ENCODE results near the gene CCDC14. TPM values are rescaled to one million over a fixed set of nuclear protein-coding genes. Genes with fewer than 3 reads are reported as not detected.

Gene CCDC14
- total RNA-seq, 1 experiment from 2014 or later = 23.8 TPM

GRCh38 chr3:123941542-123941941, 19.5 kb downstream of the CCDC14 start:
- BruUV-seq (replicated peaks) = no TSS peak
- Mint-ChIP-seq H3K27ac (ENCODE audit: low read depth, unreplicated experiment) (no peak overlapping the region), H3K4me3 (ENCODE audit: unreplicated experiment) (no peak overlapping the region), H3K36me3 (ENCODE audit: insufficient read depth, unreplicated experiment) (peaks cover 31% of the 10 kb centered on the region), H3K27me3 (ENCODE audit: insufficient read depth, unreplicated experiment) (no peaks in the 10 kb centered on the region), H3K4me1 (ENCODE audit: insufficient read depth, unreplicated experiment) (no peaks in the 10 kb centered on the region), H3K9me3 (ENCODE audit: unreplicated experiment) (no peaks in the 10 kb centered on the region)
- ChIA-PET CTCF (interaction anchor here (1.1 to 1.7 kb wide), 4 partner anchors 12 to 339 kb away, joined by 3 to 4 read pairs (median 4); no protein-coding TSS in a partner anchor), POLR2A (interaction anchor here (1.1 kb wide), 1 partner anchor 13 kb away, joined by 3 read pairs; no protein-coding TSS in a partner anchor)
- intact Hi-C loops (cut with micrococcal nuclease) = no loop called here
- DNase-seq (ENCODE audit: unreplicated experiment) = no peak
- no peak for TF ChIP-seq CTCF (IDR thresholded peaks at IDR 0.05; ENCODE audit: unreplicated experiment)

- peak; percentile 16 for TF ChIP-seq CTCF (IDR thresholded peaks at IDR 0.05; ENCODE audit: unreplicated experiment)
- Mint-ChIP-seq H3K9me3 (ENCODE audit: unreplicated experiment) (no peaks in the 10 kb centered on the region), H3K27ac (ENCODE audit: low read depth, unreplicated experiment) (no peak overlapping the region), H3K4me1 (ENCODE audit: insufficient read depth, unreplicated experiment) (no peaks in the 10 kb centered on the region), H3K4me3 (ENCODE audit: unreplicated experiment) (no peak overlapping the region), H3K36me3 (ENCODE audit: insufficient read depth, unreplicated experiment) (peaks cover 30% of the 10 kb centered on the region), H3K27me3 (ENCODE audit: insufficient read depth, unreplicated experiment) (no peaks in the 10 kb centered on the region)
- BruUV-seq (replicated peaks) = no TSS peak
- ChIA-PET POLR2A (interaction anchor here (1.1 kb wide), 1 partner anchor 13 kb away, joined by 3 read pairs; no protein-coding TSS in a partner anchor), CTCF (interaction anchor here (0.8 to 1.7 kb wide), 7 partner anchors 12 to 339 kb away, joined by 3 to 5 read pairs (median 4); no protein-coding TSS in a partner anchor)
- intact Hi-C loops (cut with micrococcal nuclease) = no loop called here
- DNase-seq (ENCODE audit: unreplicated experiment) = peak; percentile 11
These were observed 19.9 kb downstream of the CCDC14 start for GRCh38 chr3:123941121-123941520.

GRCh38 chr3:123939706-123940105, 21.3 kb downstream of the CCDC14 start:
- POLR2A ChIA-PET = no interaction called here
- no peak for DNase-seq (ENCODE audit: unreplicated experiment)
- no TSS peak for BruUV-seq (replicated peaks)
- Mint-ChIP-seq H3K27me3 (ENCODE audit: insufficient read depth, unreplicated experiment) (no peaks in the 10 kb centered on the region), H3K36me3 (ENCODE audit: insufficient read depth, unreplicated experiment) (peaks cover 25% of the 10 kb centered on the region), H3K9me3 (ENCODE audit: unreplicated experiment) (no peaks in the 10 kb centered on the region), H3K4me3 (ENCODE audit: unreplicated experiment) (no peak overlapping the region), H3K4me1 (ENCODE audit: insufficient read depth, unreplicated experiment) (no peaks in the 10 kb centered on the region), H3K27ac (ENCODE audit: low read depth, unreplicated experiment) (no peak overlapping the region)
- intact Hi-C loops (cut with micrococcal nuclease) = no loop called here
- no peak for TF ChIP-seq CTCF (IDR thresholded peaks at IDR 0.05; ENCODE audit: unreplicated experiment)
- CTCF ChIA-PET = interaction anchor here (0.6 kb wide), 1 partner anchor 16 kb away, joined by 4 read pairs; no protein-coding TSS in a partner anchor

GRCh38 chr3:123936400-123936799, 24.6 kb downstream of the CCDC14 start:
- Mint-ChIP-seq H3K4me3 (ENCODE audit: unreplicated experiment) (no peak overlapping the region), H3K4me1 (ENCODE audit: insufficient read depth, unreplicated experiment) (no peaks in the 10 kb centered on the region), H3K27me3 (ENCODE audit: insufficient read depth, unreplicated experiment) (no peaks in the 10 kb centered on the region), H3K36me3 (ENCODE audit: insufficient read depth, unreplicated experiment) (peaks cover 33% of the 10 kb centered on the region), H3K9me3 (ENCODE audit: unreplicated experiment) (no peaks in the 10 kb centered on the region), H3K27ac (ENCODE audit: low read depth, unreplicated experiment) (no peak overlapping the region)
- ChIA-PET POLR2A (interaction anchor here (1.6 kb wide), 1 partner anchor 10 kb away, joined by 4 read pairs; no protein-coding TSS in a partner anchor), CTCF (interaction anchor here (0.5 to 0.7 kb wide), 3 partner anchors 10 to 51 kb away, joined by 3 to 7 read pairs (median 4); no protein-coding TSS in a partner anchor)
- BruUV-seq (replicated peaks) = no TSS peak
- no peak for TF ChIP-seq CTCF (IDR thresholded peaks at IDR 0.05; ENCODE audit: unreplicated experiment)
- DNase-seq (ENCODE audit: unreplicated experiment) = no peak
- intact Hi-C loops (cut with micrococcal nuclease) = no loop called here
